ENCODE results near the gene USP34.

The USP34 gene

DNA sequence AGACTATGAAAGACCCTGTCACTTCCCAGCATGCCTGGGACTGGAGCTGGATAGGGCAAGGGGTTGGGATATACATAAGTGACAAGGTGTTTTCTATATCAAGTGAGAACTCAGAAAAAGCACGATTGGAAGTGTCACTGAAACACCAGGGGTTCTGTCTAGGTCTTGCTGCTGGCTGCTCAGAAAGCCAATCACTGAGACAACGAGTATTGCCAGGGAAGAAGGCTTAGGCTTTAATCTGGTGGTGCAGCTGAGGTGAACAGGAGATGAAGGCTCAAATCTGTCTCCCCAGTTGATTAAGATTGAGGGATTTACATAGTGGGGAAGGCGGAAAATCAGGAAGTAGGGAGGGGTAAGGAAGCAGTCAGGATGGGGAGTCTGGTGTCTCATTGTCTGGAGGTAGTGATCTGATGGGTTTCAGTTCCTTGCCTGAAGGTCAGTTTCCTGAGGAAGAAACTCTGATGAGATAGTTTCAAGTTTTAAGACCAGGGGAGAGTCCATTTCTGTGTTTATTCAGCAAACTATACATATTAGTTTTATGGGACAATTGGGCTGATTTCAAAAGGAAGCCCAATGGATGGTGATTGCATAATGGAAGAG lies 312.4 kb downstream of the USP34 start:
- no peak for ATAC-seq
- TF ChIP-seq ZNF8 (CRISPR knock-in tag; IDR thresholded peaks at IDR 0.05) (no peak), BACH2 (CRISPR knock-in tag; IDR thresholded peaks at IDR 0.05; ENCODE audit: borderline replicate concordance) (no peak), CSDC2 (CRISPR knock-in tag; IDR thresholded peaks at IDR 0.05) (no peak), ZNF565 (CRISPR knock-in tag; conservative IDR thresholded peaks at IDR 0.05; ENCODE audit: low read depth) (no peak), GLIS3 (CRISPR knock-in tag; IDR thresholded peaks at IDR 0.05) (no peak), SNAI2 (CRISPR knock-in tag; IDR thresholded peaks at IDR 0.05) (no peak), ZNF70 (CRISPR knock-in tag; IDR thresholded peaks at IDR 0.05) (no peak), ISL1 (CRISPR knock-in tag; IDR thresholded peaks at IDR 0.05) (no peak), PPARA (CRISPR knock-in tag; IDR thresholded peaks at IDR 0.05; ENCODE audit: borderline replicate concordance) (no peak), ZFP3 (CRISPR knock-in tag; IDR thresholded peaks at IDR 0.05) (no peak), ZC3H10 (CRISPR knock-in tag; IDR thresholded peaks at IDR 0.05) (no peak), ESRRG (CRISPR knock-in tag; IDR thresholded peaks at IDR 0.05) (no peak), ZFP30 (CRISPR knock-in tag; IDR thresholded peaks at IDR 0.05) (no peak), TOX (CRISPR knock-in tag; IDR thresholded peaks at IDR 0.05; ENCODE audit: borderline replicate concordance) (no peak), OSR1 (CRISPR knock-in tag; IDR thresholded peaks at IDR 0.05) (no peak)
- TF ChIP-seq, protein P1, sequence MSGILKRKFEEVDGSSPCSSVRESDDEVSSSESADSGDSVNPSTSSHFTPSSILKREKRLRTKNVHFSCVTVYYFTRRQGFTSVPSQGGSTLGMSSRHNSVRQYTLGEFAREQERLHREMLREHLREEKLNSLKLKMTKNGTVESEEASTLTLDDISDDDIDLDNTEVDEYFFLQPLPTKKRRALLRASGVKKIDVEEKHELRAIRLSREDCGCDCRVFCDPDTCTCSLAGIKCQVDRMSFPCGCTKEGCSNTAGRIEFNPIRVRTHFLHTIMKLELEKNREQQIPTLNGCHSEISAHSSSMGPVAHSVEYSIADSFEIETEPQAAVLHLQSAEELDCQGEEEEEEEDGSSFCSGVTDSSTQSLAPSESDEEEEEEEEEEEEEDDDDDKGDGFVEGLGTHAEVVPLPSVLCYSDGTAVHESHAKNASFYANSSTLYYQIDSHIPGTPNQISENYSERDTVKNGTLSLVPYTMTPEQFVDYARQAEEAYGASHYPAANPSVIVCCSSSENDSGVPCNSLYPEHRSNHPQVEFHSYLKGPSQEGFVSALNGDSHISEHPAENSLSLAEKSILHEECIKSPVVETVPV (CRISPR knock-in tag; IDR thresholded peaks at IDR 0.05): no peak
- TF ChIP-seq, protein P2, sequence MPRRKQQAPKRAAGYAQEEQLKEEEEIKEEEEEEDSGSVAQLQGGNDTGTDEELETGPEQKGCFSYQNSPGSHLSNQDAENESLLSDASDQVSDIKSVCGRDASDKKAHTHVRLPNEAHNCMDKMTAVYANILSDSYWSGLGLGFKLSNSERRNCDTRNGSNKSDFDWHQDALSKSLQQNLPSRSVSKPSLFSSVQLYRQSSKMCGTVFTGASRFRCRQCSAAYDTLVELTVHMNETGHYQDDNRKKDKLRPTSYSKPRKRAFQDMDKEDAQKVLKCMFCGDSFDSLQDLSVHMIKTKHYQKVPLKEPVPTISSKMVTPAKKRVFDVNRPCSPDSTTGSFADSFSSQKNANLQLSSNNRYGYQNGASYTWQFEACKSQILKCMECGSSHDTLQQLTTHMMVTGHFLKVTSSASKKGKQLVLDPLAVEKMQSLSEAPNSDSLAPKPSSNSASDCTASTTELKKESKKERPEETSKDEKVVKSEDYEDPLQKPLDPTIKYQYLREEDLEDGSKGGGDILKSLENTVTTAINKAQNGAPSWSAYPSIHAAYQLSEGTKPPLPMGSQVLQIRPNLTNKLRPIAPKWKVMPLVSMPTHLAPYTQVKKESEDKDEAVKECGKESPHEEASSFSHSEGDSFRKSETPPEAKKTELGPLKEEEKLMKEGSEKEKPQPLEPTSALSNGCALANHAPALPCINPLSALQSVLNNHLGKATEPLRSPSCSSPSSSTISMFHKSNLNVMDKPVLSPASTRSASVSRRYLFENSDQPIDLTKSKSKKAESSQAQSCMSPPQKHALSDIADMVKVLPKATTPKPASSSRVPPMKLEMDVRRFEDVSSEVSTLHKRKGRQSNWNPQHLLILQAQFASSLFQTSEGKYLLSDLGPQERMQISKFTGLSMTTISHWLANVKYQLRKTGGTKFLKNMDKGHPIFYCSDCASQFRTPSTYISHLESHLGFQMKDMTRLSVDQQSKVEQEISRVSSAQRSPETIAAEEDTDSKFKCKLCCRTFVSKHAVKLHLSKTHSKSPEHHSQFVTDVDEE (CRISPR knock-in tag; IDR thresholded peaks at IDR 0.05): no peak
- TF ChIP-seq, protein P3, sequence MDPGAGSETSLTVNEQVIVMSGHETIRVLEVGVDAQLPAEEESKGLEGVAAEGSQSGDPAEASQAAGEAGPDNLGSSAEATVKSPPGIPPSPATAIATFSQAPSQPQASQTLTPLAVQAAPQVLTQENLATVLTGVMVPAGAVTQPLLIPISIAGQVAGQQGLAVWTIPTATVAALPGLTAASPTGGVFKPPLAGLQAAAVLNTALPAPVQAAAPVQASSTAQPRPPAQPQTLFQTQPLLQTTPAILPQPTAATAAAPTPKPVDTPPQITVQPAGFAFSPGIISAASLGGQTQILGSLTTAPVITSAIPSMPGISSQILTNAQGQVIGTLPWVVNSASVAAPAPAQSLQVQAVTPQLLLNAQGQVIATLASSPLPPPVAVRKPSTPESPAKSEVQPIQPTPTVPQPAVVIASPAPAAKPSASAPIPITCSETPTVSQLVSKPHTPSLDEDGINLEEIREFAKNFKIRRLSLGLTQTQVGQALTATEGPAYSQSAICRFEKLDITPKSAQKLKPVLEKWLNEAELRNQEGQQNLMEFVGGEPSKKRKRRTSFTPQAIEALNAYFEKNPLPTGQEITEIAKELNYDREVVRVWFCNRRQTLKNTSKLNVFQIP (CRISPR knock-in tag; IDR thresholded peaks at IDR 0.05; ENCODE audit: borderline replicate concordance, low read depth): no peak
- TF ChIP-seq, protein P4, sequence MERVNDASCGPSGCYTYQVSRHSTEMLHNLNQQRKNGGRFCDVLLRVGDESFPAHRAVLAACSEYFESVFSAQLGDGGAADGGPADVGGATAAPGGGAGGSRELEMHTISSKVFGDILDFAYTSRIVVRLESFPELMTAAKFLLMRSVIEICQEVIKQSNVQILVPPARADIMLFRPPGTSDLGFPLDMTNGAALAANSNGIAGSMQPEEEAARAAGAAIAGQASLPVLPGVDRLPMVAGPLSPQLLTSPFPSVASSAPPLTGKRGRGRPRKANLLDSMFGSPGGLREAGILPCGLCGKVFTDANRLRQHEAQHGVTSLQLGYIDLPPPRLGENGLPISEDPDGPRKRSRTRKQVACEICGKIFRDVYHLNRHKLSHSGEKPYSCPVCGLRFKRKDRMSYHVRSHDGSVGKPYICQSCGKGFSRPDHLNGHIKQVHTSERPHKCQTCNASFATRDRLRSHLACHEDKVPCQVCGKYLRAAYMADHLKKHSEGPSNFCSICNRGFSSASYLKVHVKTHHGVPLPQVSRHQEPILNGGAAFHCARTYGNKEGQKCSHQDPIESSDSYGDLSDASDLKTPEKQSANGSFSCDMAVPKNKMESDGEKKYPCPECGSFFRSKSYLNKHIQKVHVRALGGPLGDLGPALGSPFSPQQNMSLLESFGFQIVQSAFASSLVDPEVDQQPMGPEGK (CRISPR knock-in tag; IDR thresholded peaks at IDR 0.05; ENCODE audit: borderline replicate concordance): no peak

DNA sequence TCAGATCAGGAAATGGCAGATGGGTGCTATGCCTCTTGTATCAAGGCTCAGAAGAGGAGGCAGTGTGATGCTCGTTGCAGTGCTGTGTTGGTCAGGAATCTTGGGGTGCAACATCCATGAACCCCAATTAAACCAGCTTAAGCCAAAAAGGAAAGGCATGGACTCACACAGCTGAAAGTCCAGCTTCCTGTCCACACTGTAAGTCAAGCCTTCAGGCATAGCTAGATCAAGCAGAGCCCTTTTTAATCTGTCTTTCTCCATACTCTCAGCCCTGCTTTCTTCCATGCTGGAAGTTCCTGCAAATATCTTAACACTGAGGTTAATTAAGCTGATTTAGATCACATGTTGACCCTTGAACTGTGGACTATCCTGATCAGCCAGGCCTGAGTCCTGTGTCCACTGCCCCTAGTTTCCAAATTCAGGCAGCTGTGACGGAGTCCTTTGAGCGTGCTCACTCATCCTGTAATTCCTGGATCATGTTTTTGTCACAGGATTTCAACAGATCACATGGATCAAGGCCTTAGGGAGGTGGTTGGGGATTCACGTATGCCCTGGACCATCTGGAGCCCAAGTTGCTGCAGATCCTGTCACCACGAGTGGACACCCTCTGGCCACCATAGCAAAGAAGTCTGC lies 313.4 kb downstream of the USP34 start:
- no peak for ATAC-seq
- TF ChIP-seq PPARA (CRISPR knock-in tag; IDR thresholded peaks at IDR 0.05; ENCODE audit: borderline replicate concordance) (no peak), SNAI2 (CRISPR knock-in tag; IDR thresholded peaks at IDR 0.05) (no peak), CSDC2 (CRISPR knock-in tag; IDR thresholded peaks at IDR 0.05) (no peak)
- TF ChIP-seq, protein P4 (CRISPR knock-in tag; IDR thresholded peaks at IDR 0.05; ENCODE audit: borderline replicate concordance): no peak

DNA sequence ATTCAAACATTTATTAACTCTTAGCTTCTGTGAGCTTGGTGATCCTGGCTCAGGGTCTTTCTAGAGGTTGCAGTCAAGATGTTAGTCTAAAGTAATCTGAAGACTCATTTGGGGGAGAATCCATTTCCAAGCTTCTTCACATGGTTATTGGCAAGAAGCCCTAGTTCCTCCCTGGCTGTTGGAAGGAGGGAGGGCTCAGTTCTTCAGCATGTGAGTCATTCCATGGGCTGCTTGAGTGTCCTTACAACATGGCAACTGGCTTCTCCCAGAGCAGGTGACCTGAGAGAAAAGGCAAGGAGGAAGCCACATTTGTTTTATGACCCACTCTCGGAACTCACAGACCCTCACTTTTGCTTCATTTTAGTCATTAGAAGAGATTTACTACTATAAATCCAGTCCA lies 319.5 kb downstream of the USP34 start:
- TF ChIP-seq CSDC2 (CRISPR knock-in tag; IDR thresholded peaks at IDR 0.05) (no peak), ARNTL (CRISPR knock-in tag; IDR thresholded peaks at IDR 0.05; ENCODE audit: borderline replicate concordance, low read depth) (no peak), PPARA (CRISPR knock-in tag; IDR thresholded peaks at IDR 0.05; ENCODE audit: borderline replicate concordance) (no peak), ZC3H10 (CRISPR knock-in tag; IDR thresholded peaks at IDR 0.05) (no peak), TOX (CRISPR knock-in tag; IDR thresholded peaks at IDR 0.05; ENCODE audit: borderline replicate concordance) (no peak)
- TF ChIP-seq, protein P5, sequence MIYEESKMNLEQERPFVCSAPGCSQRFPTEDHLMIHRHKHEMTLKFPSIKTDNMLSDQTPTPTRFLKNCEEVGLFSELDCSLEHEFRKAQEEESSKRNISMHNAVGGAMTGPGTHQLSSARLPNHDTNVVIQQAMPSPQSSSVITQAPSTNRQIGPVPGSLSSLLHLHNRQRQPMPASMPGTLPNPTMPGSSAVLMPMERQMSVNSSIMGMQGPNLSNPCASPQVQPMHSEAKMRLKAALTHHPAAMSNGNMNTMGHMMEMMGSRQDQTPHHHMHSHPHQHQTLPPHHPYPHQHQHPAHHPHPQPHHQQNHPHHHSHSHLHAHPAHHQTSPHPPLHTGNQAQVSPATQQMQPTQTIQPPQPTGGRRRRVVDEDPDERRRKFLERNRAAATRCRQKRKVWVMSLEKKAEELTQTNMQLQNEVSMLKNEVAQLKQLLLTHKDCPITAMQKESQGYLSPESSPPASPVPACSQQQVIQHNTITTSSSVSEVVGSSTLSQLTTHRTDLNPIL (CRISPR knock-in tag; IDR thresholded peaks at IDR 0.05; ENCODE audit: low read depth): no peak
- ATAC-seq: no peak
